CD14-positive monocyte (primary cell): Measurements from ENCODE around the gene GAL3ST2. TPM values are rescaled to one million over a fixed set of nuclear protein-coding genes. Genes with fewer than 3 reads are reported as not detected.
A peak's percentile ranks its signal among the peaks of the same experiment; 100 is the strongest.

Source experiments
- DNase-seq, 3 donors: peaks; one replicate each; pipeline ENCODE4 v3.0.0-alpha.2; 2011 to 2022
- H2AFZ ChIP-seq: 2 replicates; pipeline ENCODE4 v1.6.0; 2012; ENCODE audit warnings: mild to moderate bottlenecking, low read depth, low read length, inconsistent platforms; ENCODE audit not compliant: insufficient read depth, poor library complexity, severe bottlenecking
- H3K27ac ChIP-seq, 2 donors: 1 replicate in 1 of 2; 2 replicates in 1 of 2; pipeline ENCODE4 v1.5.1; 2012 to 2013; ENCODE audit warnings: low read length in 2 of 2, control low read depth in 1 of 2, inconsistent platforms in 1 of 2, low read depth in 1 of 2, mild to moderate bottlenecking in 1 of 2
- H3K27me3 ChIP-seq, 2 donors: one replicate each; pipeline versions ENCODE4 v1.6.0 to v1.6.1; 2011 to 2013; ENCODE audit warnings: low read length in 2 of 2; ENCODE audit not compliant: control insufficient read depth in 2 of 2, insufficient read depth in 2 of 2
- H3K36me3 ChIP-seq, 2 donors: replicated peaks in 1 of 2; 1 replicate in 1 of 2; 2 replicates in 1 of 2; pipeline versions ENCODE4 v1.5.1 to v1.6.1; 2012 to 2013; ENCODE audit warnings: low read length in 2 of 2, control low read depth in 1 of 2, inconsistent platforms in 1 of 2, mild to moderate bottlenecking in 1 of 2; ENCODE audit not compliant: insufficient read depth in 2 of 2, control insufficient read depth in 1 of 2
- H3K4me1 ChIP-seq, 2 donors: 1 replicate in 1 of 2; 2 replicates in 1 of 2; pipeline versions ENCODE4 v1.5.1 to v1.6.1; 2012 to 2013; ENCODE audit warnings: low read length in 2 of 2, control low read depth in 1 of 2, inconsistent platforms in 1 of 2, mild to moderate bottlenecking in 1 of 2, moderate library complexity in 1 of 2; ENCODE audit not compliant: insufficient read depth in 2 of 2, control insufficient read depth in 1 of 2
- H3K4me2 ChIP-seq: replicated peaks from 2 replicates; pipeline ENCODE3; 2012; ENCODE audit warnings: low read length, moderate library complexity, mild to moderate bottlenecking; ENCODE audit not compliant: poor library complexity, severe bottlenecking; ENCODE audit errors: extremely low read depth
- H3K4me3 ChIP-seq, 3 experiments: fragments of 200-600 bp in 1 of 3; sonication (generic) in 1 of 3; replicated peaks in 1 of 3; 1 replicate in 2 of 3; 2 replicates in 1 of 3; pipeline ENCODE4 v1.5.1; 2011 to 2013; ENCODE audit warnings: low read length in 3 of 3, mild to moderate bottlenecking in 3 of 3, control low read depth in 2 of 3, low read depth in 2 of 3, inconsistent platforms in 1 of 3, moderate library complexity in 1 of 3
- H3K79me2 ChIP-seq: 2 replicates; pipeline ENCODE4 v1.6.0; 2012; ENCODE audit warnings: mild to moderate bottlenecking, control low read depth, inconsistent platforms, low read length, moderate library complexity; ENCODE audit not compliant: insufficient read depth
- H3K9ac ChIP-seq: 2 replicates; pipeline ENCODE4 v1.6.0; 2017; ENCODE audit warnings: low read length, mild to moderate bottlenecking; ENCODE audit not compliant: insufficient read depth, poor library complexity, severe bottlenecking
- H3K9me3 ChIP-seq, 2 donors: replicated peaks in 1 of 2; 1 replicate in 1 of 2; 2 replicates in 1 of 2; pipeline versions ENCODE4 v1.5.1 to v1.6.1; 2012 to 2013; ENCODE audit warnings: low read length in 2 of 2, control low read depth in 1 of 2; ENCODE audit not compliant: control insufficient read depth in 1 of 2, insufficient read depth in 1 of 2
- H4K20me1 ChIP-seq: 2 replicates; pipeline ENCODE4 v1.6.0; 2012; ENCODE audit warnings: mild to moderate bottlenecking, low read length, control low read depth, moderate library complexity; ENCODE audit not compliant: insufficient read depth
- H3K27ac Mint-ChIP-seq, 7 donors: one replicate each; pipeline ENCODE4 v1.8.0; 2020; ENCODE audit warnings: mild to moderate bottlenecking in 7 of 7, mixed read lengths in 7 of 7, moderate library complexity in 6 of 7, inconsistent platforms in 2 of 7
- H3K27me3 Mint-ChIP-seq, 3 donors: one replicate each; pipeline ENCODE4 v1.8.0; 2021 to 2022; ENCODE audit warnings: low read depth in 3 of 3, mild to moderate bottlenecking in 3 of 3, mixed read lengths in 3 of 3, moderate library complexity in 3 of 3, inconsistent platforms in 1 of 3
- H3K36me3 Mint-ChIP-seq, 2 donors: one replicate each; pipeline ENCODE4 v1.8.0; 2020; ENCODE audit warnings: mixed read lengths in 2 of 2, inconsistent platforms in 1 of 2, mild to moderate bottlenecking in 1 of 2
- H3K4me1 Mint-ChIP-seq: one replicate; pipeline ENCODE4 v1.8.0; 2020; ENCODE audit warnings: mild to moderate bottlenecking, mixed read lengths
- H3K4me3 Mint-ChIP-seq, 2 donors: one replicate each; pipeline ENCODE4 v1.8.0; 2020; ENCODE audit warnings: mild to moderate bottlenecking in 2 of 2, mixed read lengths in 2 of 2, moderate library complexity in 1 of 2
- H3K9me3 Mint-ChIP-seq, 7 donors: one replicate each; pipeline ENCODE4 v1.8.0; 2020 to 2022; ENCODE audit warnings: mixed read lengths in 7 of 7, mild to moderate bottlenecking in 6 of 7, moderate library complexity in 6 of 7, inconsistent platforms in 2 of 7
- CTCF ChIP-seq: fragments of 200-600 bp; IDR thresholded peaks from one replicate; pipeline ENCODE4 v1.8.0; 2022; ENCODE audit warnings: antibody characterized with exemption, mild to moderate bottlenecking
- WGBS: methylation state at CpG from one replicate; pipeline ENCODE4 v1.1.5; 2013; ENCODE audit warnings: missing lambda C conversion rate; ENCODE audit not compliant: insufficient coverage; 5-methylcytosine and 5-hydroxymethylcytosine counted together
- intact Hi-C, 2 donors: fragments of 100-400 bp; cut with micrococcal nuclease; formaldehyde crosslinking; loops; one replicate each; pipeline versions ENCODE4 v1.15.0 to v1.15.1; 2023
- polyA plus RNA-seq, 3 donors: library from polyadenylated mRNA; depleted of rRNA in 1 of 3; unstranded in 2 of 3; stranded (reverse) in 1 of 3; fragments of 300-500 nt in 2 of 3; fragments of >200 nt in 1 of 3; fragmentation: Illumina TruSeq in 2 of 3; gene quantifications; 1 replicate in 2 of 3; 2 replicates in 1 of 3; pipeline ENCODE4 v1.2.3, GENCODE V29; 2012 to 2021

GAL3ST2 gene
- polyA plus RNA-seq, 3 donors = not detected

GRCh38 chr2:241842620-241843211 is 66.1 kb downstream of the GAL3ST2 start:
- Mint-ChIP-seq H3K4me3 (peak overlapping the region; percentile 89 to 95), H3K27ac (peak overlapping the region; percentile 86 to 95 (median 94)), H3K27me3 (peaks cover 7 to 29% (median 23%) of the 10 kb centered on the region in 3 donors), H3K4me1 (peaks cover 38% of the 10 kb centered on the region), H3K36me3 (peaks cover 4 to 6% of the 10 kb centered on the region in 2 donors), H3K9me3 (peaks cover 0 to 3% (median 0%) of the 10 kb centered on the region in 7 donors)
- H3K4me1 ChIP-seq = peaks cover 14 to 35% of the 10 kb centered on the region in 2 donors
- H3K9ac ChIP-seq = peak overlapping the region; percentile 67
- no peaks in the 10 kb centered on the region for H3K79me2 ChIP-seq
- peak overlapping the region; percentile 87 for H3K4me2 ChIP-seq
- H3K36me3 ChIP-seq = no peaks in the 10 kb centered on the region
- WGBS = 2% methylated on average over 20 of the region's 29 CpGs
- peak overlapping the region; percentile 0 to 69 for H3K27ac ChIP-seq
- H3K9me3 ChIP-seq = no peaks in the 10 kb centered on the region
- H3K27me3 ChIP-seq = no peaks in the 10 kb centered on the region
- H4K20me1 ChIP-seq = no peaks in the 10 kb centered on the region
- intact Hi-C loops = no loop called here
- H2AFZ ChIP-seq = peak overlapping the region; percentile 85
- peak overlapping the region; percentile 34 to 78 (median 43) for H3K4me3 ChIP-seq
- peak; percentile 71 to 76 (median 76) for DNase-seq
- no peak for TF ChIP-seq CTCF

GRCh38 chr2:241843321-241844065 is 66.9 kb downstream of the GAL3ST2 start:
- Histone ChIP-seq H3K9ac (peak overlapping the region; percentile 67), H3K27ac (peak overlapping the region in 1 of 2 donors; percentile 69)
- intact Hi-C loops = no loop called here

More at GRCh38 chr2:241843321-241844065, 66.9 kb downstream of the GAL3ST2 start:
- no peaks in the 10 kb centered on the region for H3K27me3 ChIP-seq
- no peak for DNase-seq
- H3K4me3 ChIP-seq = peak overlapping the region; percentile 34 to 78 (median 43)
- peak overlapping the region; percentile 89 to 95 for H3K4me3 Mint-ChIP-seq
- H3K9me3 ChIP-seq = no peaks in the 10 kb centered on the region
- TF ChIP-seq CTCF = no peak
- H4K20me1 ChIP-seq = no peaks in the 10 kb centered on the region
- H3K4me1 ChIP-seq = peaks cover 14 to 35% of the 10 kb centered on the region in 2 donors
- peaks cover 0 to 3% (median 0%) of the 10 kb centered on the region in 7 donors for H3K9me3 Mint-ChIP-seq
- H3K27me3 Mint-ChIP-seq = peaks cover 7 to 25% (median 23%) of the 10 kb centered on the region in 3 donors
- H3K36me3 Mint-ChIP-seq = peaks cover 4 to 6% of the 10 kb centered on the region in 2 donors
- H3K79me2 ChIP-seq = no peaks in the 10 kb centered on the region
- WGBS = 42% methylated on average over 27 of the region's 52 CpGs
- peaks cover 38% of the 10 kb centered on the region for H3K4me1 Mint-ChIP-seq
- no peaks in the 10 kb centered on the region for H3K36me3 ChIP-seq
- peak overlapping the region; percentile 87 for H3K4me2 ChIP-seq
- H2AFZ ChIP-seq = peak overlapping the region; percentile 85
- peak overlapping the region; percentile 86 to 95 (median 94) for H3K27ac Mint-ChIP-seq
